ENCODE results near the gene ABCD3. TPM values are rescaled to one million over a fixed set of nuclear protein-coding genes. Genes with fewer than 3 reads are reported as not detected.

Gene ABCD3
- polyA plus RNA-seq, 1 donor from 2014 or later: 46.4 TPM

- Histone ChIP-seq H3K9me2 (ENCODE audit: insufficient read depth, low read length) (no peaks in the 10 kb centered on the region), H3F3A (ENCODE audit: insufficient read depth, low read length, poor library complexity, severe bottlenecking) (no peaks in the 10 kb centered on the region), H3K27me3 (ENCODE audit: insufficient read depth, low read depth, low read length) (no peaks in the 10 kb centered on the region), H3K27ac (ENCODE audit: low read length) (no peak overlapping the region), H3K9ac (ENCODE audit: low read length) (no peak overlapping the region), H3K36me3 (ENCODE audit: insufficient read depth, low read length) (no peaks in the 10 kb centered on the region), H3K79me2 (replicated peaks; ENCODE audit: insufficient read depth, low read length) (no peaks in the 10 kb centered on the region), H3K4me3 (ENCODE audit: low read length) (no peak overlapping the region), H4K20me1 (ENCODE audit: insufficient read depth) (no peaks in the 10 kb centered on the region), H2AFZ (ENCODE audit: low read depth, low read length) (no peak overlapping the region), H3K9me3 (ENCODE audit: low read length) (no peaks in the 10 kb centered on the region), H3K4me2 (ENCODE audit: low read length) (no peak overlapping the region)
- TF ChIP-seq EP300 (conservative IDR thresholded peaks at IDR 0.05; ENCODE audit: poor library complexity, severe bottlenecking): no peak
- no peak for TF ChIP-seq EZH2 (IDR thresholded peaks at IDR 0.05; ENCODE audit: borderline replicate concordance, insufficient read depth, low read length, poor library complexity, severe bottlenecking)
- no peak for TF ChIP-seq REST (IDR thresholded peaks at IDR 0.05; ENCODE audit: borderline replicate concordance)
- no peak for TF ChIP-seq POLR2AphosphoS5 (IDR thresholded peaks at IDR 0.05)
- TF ChIP-seq RAD21 (conservative IDR thresholded peaks at IDR 0.05): no peak
- no peak for TF ChIP-seq MXI1 (conservative IDR thresholded peaks at IDR 0.05; ENCODE audit: poor library complexity, severe bottlenecking)
- TF ChIP-seq TAF1 (IDR thresholded peaks at IDR 0.05; ENCODE audit: low read depth): no peak
- TF ChIP-seq CTCF (IDR thresholded peaks at IDR 0.05; ENCODE audit: poor library complexity, severe bottlenecking): no peak
- no peak for TF ChIP-seq SMC3 (conservative IDR thresholded peaks at IDR 0.05; ENCODE audit: poor library complexity)
These were observed 32.8 kb upstream of the ABCD3 start for GRCh38 chr1:94385308-94385929.

- Histone ChIP-seq H3K36me3 (ENCODE audit: insufficient read depth, low read length) (no peaks in the 10 kb centered on the region), H3K27me3 (ENCODE audit: insufficient read depth, low read depth, low read length) (no peaks in the 10 kb centered on the region), H3K4me2 (ENCODE audit: low read length) (no peak overlapping the region), H3K4me3 (ENCODE audit: low read length) (no peak overlapping the region), H3K9ac (ENCODE audit: low read length) (no peak overlapping the region), H3F3A (ENCODE audit: insufficient read depth, low read length, poor library complexity, severe bottlenecking) (no peaks in the 10 kb centered on the region), H4K20me1 (ENCODE audit: insufficient read depth) (no peaks in the 10 kb centered on the region), H3K9me2 (ENCODE audit: insufficient read depth, low read length) (no peaks in the 10 kb centered on the region), H3K27ac (ENCODE audit: low read length) (no peak overlapping the region), H2AFZ (ENCODE audit: low read depth, low read length) (no peak overlapping the region), H3K79me2 (replicated peaks; ENCODE audit: insufficient read depth, low read length) (no peaks in the 10 kb centered on the region), H3K9me3 (ENCODE audit: low read length) (no peaks in the 10 kb centered on the region)
- TF ChIP-seq MXI1 (conservative IDR thresholded peaks at IDR 0.05; ENCODE audit: poor library complexity, severe bottlenecking): no peak
- no peak for TF ChIP-seq REST (IDR thresholded peaks at IDR 0.05; ENCODE audit: borderline replicate concordance)
- TF ChIP-seq EZH2 (IDR thresholded peaks at IDR 0.05; ENCODE audit: borderline replicate concordance, insufficient read depth, low read length, poor library complexity, severe bottlenecking): no peak
- TF ChIP-seq RAD21 (conservative IDR thresholded peaks at IDR 0.05): no peak
- no peak for TF ChIP-seq EP300 (conservative IDR thresholded peaks at IDR 0.05; ENCODE audit: poor library complexity, severe bottlenecking)
- TF ChIP-seq SMC3 (conservative IDR thresholded peaks at IDR 0.05; ENCODE audit: poor library complexity): no peak
- no peak for TF ChIP-seq CTCF (IDR thresholded peaks at IDR 0.05; ENCODE audit: poor library complexity, severe bottlenecking)
- TF ChIP-seq TAF1 (IDR thresholded peaks at IDR 0.05; ENCODE audit: low read depth): no peak
These were observed 28.9 kb upstream of the ABCD3 start for GRCh38 chr1:94389298-94389697.
